A673 (cell line): ENCODE data around the gene P2RY12. TPM values are rescaled to one million over a fixed set of nuclear protein-coding genes. Genes with fewer than 3 reads are reported as not detected.
A peak's percentile ranks its signal among the peaks of the same experiment; 100 is the strongest.

ENCODE experiments used
- BruUV-seq: library from RNA; stranded (reverse); fragments of 400-500 nt; replicated peaks from 2 replicates; lab custom pipeline; 2021; lab: Mats Ljungman, UMichigan
- CTCF ChIA-PET: fragments of 300-600 bp; sonication (Branson Sonifier 250); formaldehyde crosslinking; loops from one replicate; lab custom pipeline; 2022; ENCODE audit warnings: antibody characterized with exemption; lab: Charles Lee
- POLR2A ChIA-PET: fragments of 300-600 bp; sonication (Branson Sonifier 250); formaldehyde crosslinking; loops from one replicate; lab custom pipeline; 2022; ENCODE audit warnings: antibody characterized with exemption; ENCODE audit not compliant: low non-redundant PET; lab: Charles Lee
- DNase-seq: peaks from one replicate; pipeline ENCODE4 v3.0.0-alpha.2; 2015; ENCODE audit warnings: low spot score
- H3K27ac ChIP-seq: fragments of 200-600 bp; sonication (generic); 2 replicates; pipeline ENCODE4 v1.5.1; 2016; ENCODE audit warnings: mixed run types, low read depth, mild to moderate bottlenecking, mixed read lengths, antibody characterized with exemption, low read length; ENCODE audit not compliant: poor library complexity, severe bottlenecking
- H3K27me3 ChIP-seq: fragments of 200-600 bp; sonication (generic); replicated peaks from 2 replicates; pipeline ENCODE4 v1.6.1; 2017; ENCODE audit warnings: mixed run types, low read depth, mild to moderate bottlenecking, mixed read lengths, antibody characterized with exemption, low read length; ENCODE audit not compliant: insufficient read depth, poor library complexity
- H3K36me3 ChIP-seq: fragments of 200-600 bp; sonication (generic); 2 replicates; pipeline ENCODE4 v1.6.1; 2016; ENCODE audit warnings: mixed run types, mild to moderate bottlenecking, mixed read lengths, antibody characterized with exemption, low read length; ENCODE audit not compliant: insufficient read depth, poor library complexity, severe bottlenecking
- H3K4me1 ChIP-seq: fragments of 200-600 bp; sonication (generic); 2 replicates; pipeline ENCODE4 v1.6.1; 2017; ENCODE audit warnings: mixed run types, mild to moderate bottlenecking, mixed read lengths, antibody characterized with exemption, low read length; ENCODE audit not compliant: insufficient read depth, poor library complexity, severe bottlenecking
- H3K4me3 ChIP-seq: fragments of 200-600 bp; sonication (generic); 2 replicates; pipeline ENCODE4 v1.5.1; 2016; ENCODE audit warnings: low read depth, mixed run types, mild to moderate bottlenecking, mixed read lengths, low read length; ENCODE audit not compliant: poor library complexity, severe bottlenecking
- H3K9me3 ChIP-seq: fragments of 200-600 bp; sonication (generic); 2 replicates; pipeline ENCODE4 v1.6.1; 2016; ENCODE audit warnings: mixed run types, low read depth, mild to moderate bottlenecking, mixed read lengths, antibody characterized with exemption, low read length; ENCODE audit not compliant: poor library complexity, severe bottlenecking
- EZH2 ChIP-seq: fragments of 200-600 bp; sonication (generic); IDR thresholded peaks from 2 replicates; pipeline ENCODE4 v1.6.1; 2017; ENCODE audit warnings: borderline replicate concordance, low read depth, mild to moderate bottlenecking, mixed read lengths, antibody characterized with exemption, low read length; ENCODE audit not compliant: poor library complexity, severe bottlenecking
- intact Hi-C: fragments of 100-400 bp; cut with micrococcal nuclease; formaldehyde crosslinking; loops from one replicate; pipeline ENCODE4 v1.10.0; 2022; ENCODE audit not compliant: unreplicated experiment
- total RNA-seq: library from RNA; stranded (reverse); gene quantifications from 2 replicates; pipeline ENCODE4 v1.2.3, GENCODE V29; 2021
- TF ChIP-seq, protein P1 (sequence below): fragments of 300-800, 200-600 bp; sonication (generic); conservative IDR thresholded peaks from 2 replicates; pipeline ENCODE4 v1.5.1; 2017; ENCODE audit warnings: low read depth, mild to moderate bottlenecking, antibody characterized with exemption, low read length, moderate library complexity, mixed read lengths

The P2RY12 gene
- total RNA-seq, 1 experiment from 2014 or later, result not detected

DNA sequence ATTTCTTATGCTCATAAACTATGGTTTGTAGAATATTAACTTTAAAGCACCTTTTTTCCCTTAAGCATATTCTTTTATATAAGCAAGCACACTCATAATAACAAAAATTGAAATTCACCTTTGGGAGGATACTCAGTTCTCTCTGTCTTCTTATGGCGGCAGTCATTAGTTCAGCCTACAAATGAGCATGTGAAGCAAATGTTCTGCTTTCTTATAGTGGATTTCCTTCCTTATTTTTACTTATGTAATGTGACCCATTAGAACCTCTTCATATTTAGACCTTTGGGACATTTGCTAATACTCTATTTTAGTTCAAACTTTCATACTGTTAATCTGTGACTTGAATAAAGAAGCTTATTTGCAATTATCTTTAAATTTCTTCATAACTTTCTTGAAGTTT, 55.2 kb downstream of the P2RY12 start, which contains the start of gene P2RY13:
TSS of gene P2RY13 (minus strand) at position 187 of the 400 bp plus-strand sequence. CDS start at position 166, 21 bp downstream.
- H3K27ac ChIP-seq, result no peak within 1 kb of the TSS
- ChIA-PET CTCF (no interaction called here), POLR2A (no interaction called here)
- no peaks in the 10 kb centered on the region for H3K9me3 ChIP-seq
- intact Hi-C loops, result no loop called here
- H3K4me1 ChIP-seq, result peaks cover 9% of the 10 kb centered on the region
- no peaks in the 10 kb centered on the region for H3K36me3 ChIP-seq
- no peak for DNase-seq
- H3K4me3 ChIP-seq, result no peak within 1 kb of the TSS
- no peaks in the 10 kb centered on the region for H3K27me3 ChIP-seq
- TF ChIP-seq, protein P1, sequence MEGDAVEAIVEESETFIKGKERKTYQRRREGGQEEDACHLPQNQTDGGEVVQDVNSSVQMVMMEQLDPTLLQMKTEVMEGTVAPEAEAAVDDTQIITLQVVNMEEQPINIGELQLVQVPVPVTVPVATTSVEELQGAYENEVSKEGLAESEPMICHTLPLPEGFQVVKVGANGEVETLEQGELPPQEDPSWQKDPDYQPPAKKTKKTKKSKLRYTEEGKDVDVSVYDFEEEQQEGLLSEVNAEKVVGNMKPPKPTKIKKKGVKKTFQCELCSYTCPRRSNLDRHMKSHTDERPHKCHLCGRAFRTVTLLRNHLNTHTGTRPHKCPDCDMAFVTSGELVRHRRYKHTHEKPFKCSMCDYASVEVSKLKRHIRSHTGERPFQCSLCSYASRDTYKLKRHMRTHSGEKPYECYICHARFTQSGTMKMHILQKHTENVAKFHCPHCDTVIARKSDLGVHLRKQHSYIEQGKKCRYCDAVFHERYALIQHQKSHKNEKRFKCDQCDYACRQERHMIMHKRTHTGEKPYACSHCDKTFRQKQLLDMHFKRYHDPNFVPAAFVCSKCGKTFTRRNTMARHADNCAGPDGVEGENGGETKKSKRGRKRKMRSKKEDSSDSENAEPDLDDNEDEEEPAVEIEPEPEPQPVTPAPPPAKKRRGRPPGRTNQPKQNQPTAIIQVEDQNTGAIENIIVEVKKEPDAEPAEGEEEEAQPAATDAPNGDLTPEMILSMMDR, result no peak
- TF ChIP-seq EZH2, result no peak
- BruUV-seq, result no TSS peak

DNA sequence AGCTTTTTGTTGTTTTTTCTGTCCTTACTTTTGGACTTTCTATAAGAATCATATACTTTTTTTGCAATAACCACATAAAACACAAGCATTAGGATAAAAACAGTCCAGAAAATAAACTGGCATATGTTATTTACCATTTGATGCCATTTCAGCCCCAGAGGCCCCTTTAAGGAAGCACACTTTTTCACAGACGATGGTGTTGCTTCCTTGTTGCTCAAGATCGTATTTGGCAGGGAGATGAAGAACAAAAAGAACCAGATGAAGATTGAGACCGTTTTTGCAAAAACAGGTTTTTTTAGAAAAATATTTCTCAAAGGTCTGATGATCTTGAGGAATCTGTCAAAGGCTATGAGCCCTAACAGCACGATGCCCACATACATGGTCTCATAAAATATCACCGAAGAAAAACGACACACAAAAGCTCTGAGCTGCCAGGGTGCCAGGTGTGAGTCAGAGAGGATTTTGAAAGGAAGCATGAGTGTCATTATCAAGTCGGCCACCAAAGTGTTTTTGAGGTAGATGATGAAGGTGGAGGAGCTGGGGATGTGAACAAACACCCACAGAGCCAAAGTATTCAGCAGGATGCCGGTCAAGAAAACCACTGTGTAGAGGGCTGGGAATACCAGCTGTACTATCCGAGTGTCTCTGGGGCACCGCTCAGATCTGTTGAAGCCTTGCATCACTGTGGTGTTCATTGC, 56.1 kb downstream of the P2RY12 start:
- DNase-seq, result no peak
- Histone ChIP-seq H3K36me3 (no peaks in the 10 kb centered on the region), H3K27me3 (no peaks in the 10 kb centered on the region), H3K27ac (no peak overlapping the region), H3K4me3 (no peak overlapping the region), H3K4me1 (peaks cover 14% of the 10 kb centered on the region), H3K9me3 (no peaks in the 10 kb centered on the region)
- no TSS peak for BruUV-seq
- ChIA-PET CTCF (interaction anchor here (0.6 to 1.0 kb wide), 7 partner anchors 28 to 672 kb away, joined by 3 to 13 read pairs (median 4); partner anchors contain the start of gene P2RY12), POLR2A (no interaction called here)
- intact Hi-C loops, result no loop called here
- TF ChIP-seq, protein P1, result no peak
- no peak for TF ChIP-seq EZH2

DNA sequence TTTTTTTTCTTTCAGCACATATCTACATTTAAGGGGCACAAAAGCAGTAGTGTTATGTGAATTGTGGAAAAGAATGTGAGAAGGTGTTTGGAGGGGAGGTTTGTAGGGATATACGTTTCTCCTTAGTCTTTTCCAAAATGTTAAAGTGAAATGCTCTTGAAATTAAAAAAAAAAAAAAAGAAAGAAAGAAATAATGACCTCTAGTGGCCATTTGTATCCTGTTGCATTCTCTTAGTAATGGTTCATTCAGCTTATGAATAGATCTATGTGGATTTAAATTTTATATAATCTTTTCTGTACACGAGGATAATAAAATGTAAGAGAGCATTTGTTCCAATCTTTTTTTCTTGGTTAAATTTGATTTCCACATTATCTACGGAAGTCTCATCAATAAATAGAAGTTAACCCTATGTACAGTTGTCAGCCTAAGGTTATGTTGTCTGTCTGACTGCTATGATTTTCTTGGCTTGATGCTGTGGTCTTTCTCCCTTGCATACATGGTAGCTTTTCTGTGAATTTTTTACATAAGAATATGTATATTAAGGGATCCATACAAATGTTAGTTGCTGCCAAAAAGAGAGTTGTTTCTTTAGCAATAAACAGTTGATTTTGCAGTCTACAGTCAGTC, 56.9 kb downstream of the P2RY12 start:
- H3K4me1 ChIP-seq, result peaks cover 14% of the 10 kb centered on the region
- TF ChIP-seq EZH2, result no peak
- TF ChIP-seq, protein P1, result peak; percentile 75
- ChIA-PET CTCF (interaction anchor here (0.6 to 1.0 kb wide), 9 partner anchors 27 to 1723 kb away, joined by 3 to 13 read pairs (median 3); partner anchors contain the start of gene P2RY12), POLR2A (no interaction called here)
- DNase-seq, result peak; percentile 42
- no peaks in the 10 kb centered on the region for H3K9me3 ChIP-seq
- H3K27me3 ChIP-seq, result no peaks in the 10 kb centered on the region
- no TSS peak for BruUV-seq
- H3K27ac ChIP-seq, result no peak overlapping the region
- intact Hi-C loops, result no loop called here
- no peaks in the 10 kb centered on the region for H3K36me3 ChIP-seq
- no peak overlapping the region for H3K4me3 ChIP-seq
